A673 (cell line): ENCODE results near the gene RHOB. TPM values are rescaled to one million over a fixed set of nuclear protein-coding genes. Genes with fewer than 3 reads are reported as not detected.

Experiments
- BruUV-seq: library from RNA; stranded (reverse); fragments of 400-500 nt; replicated peaks from 2 replicates; lab custom pipeline; 2021; lab: Mats Ljungman, UMichigan
- CTCF ChIA-PET: fragments of 300-600 bp; sonication (Branson Sonifier 250); formaldehyde crosslinking; loops from one replicate; lab custom pipeline; 2022; ENCODE audit warnings: antibody characterized with exemption; lab: Charles Lee
- POLR2A ChIA-PET: fragments of 300-600 bp; sonication (Branson Sonifier 250); formaldehyde crosslinking; loops from one replicate; lab custom pipeline; 2022; ENCODE audit warnings: antibody characterized with exemption; ENCODE audit not compliant: low non-redundant PET; lab: Charles Lee
- DNase-seq: peaks from one replicate; pipeline ENCODE4 v3.0.0-alpha.2; 2015; ENCODE audit warnings: low spot score
- H3K27ac ChIP-seq: fragments of 200-600 bp; sonication (generic); 2 replicates; pipeline ENCODE4 v1.5.1; 2016; ENCODE audit warnings: mixed run types, low read depth, mild to moderate bottlenecking, mixed read lengths, antibody characterized with exemption, low read length; ENCODE audit not compliant: poor library complexity, severe bottlenecking
- H3K27me3 ChIP-seq: fragments of 200-600 bp; sonication (generic); replicated peaks from 2 replicates; pipeline ENCODE4 v1.6.1; 2017; ENCODE audit warnings: mixed run types, low read depth, mild to moderate bottlenecking, mixed read lengths, antibody characterized with exemption, low read length; ENCODE audit not compliant: insufficient read depth, poor library complexity
- H3K36me3 ChIP-seq: fragments of 200-600 bp; sonication (generic); 2 replicates; pipeline ENCODE4 v1.6.1; 2016; ENCODE audit warnings: mixed run types, mild to moderate bottlenecking, mixed read lengths, antibody characterized with exemption, low read length; ENCODE audit not compliant: insufficient read depth, poor library complexity, severe bottlenecking
- H3K4me1 ChIP-seq: fragments of 200-600 bp; sonication (generic); 2 replicates; pipeline ENCODE4 v1.6.1; 2017; ENCODE audit warnings: mixed run types, mild to moderate bottlenecking, mixed read lengths, antibody characterized with exemption, low read length; ENCODE audit not compliant: insufficient read depth, poor library complexity, severe bottlenecking
- H3K4me3 ChIP-seq: fragments of 200-600 bp; sonication (generic); 2 replicates; pipeline ENCODE4 v1.5.1; 2016; ENCODE audit warnings: low read depth, mixed run types, mild to moderate bottlenecking, mixed read lengths, low read length; ENCODE audit not compliant: poor library complexity, severe bottlenecking
- H3K9me3 ChIP-seq: fragments of 200-600 bp; sonication (generic); 2 replicates; pipeline ENCODE4 v1.6.1; 2016; ENCODE audit warnings: mixed run types, low read depth, mild to moderate bottlenecking, mixed read lengths, antibody characterized with exemption, low read length; ENCODE audit not compliant: poor library complexity, severe bottlenecking
- CTCF ChIP-seq: fragments of 300-800, 200-600 bp; sonication (generic); conservative IDR thresholded peaks from 2 replicates; pipeline ENCODE4 v1.5.1; 2017; ENCODE audit warnings: low read depth, mild to moderate bottlenecking, antibody characterized with exemption, low read length, moderate library complexity, mixed read lengths
- EZH2 ChIP-seq: fragments of 200-600 bp; sonication (generic); IDR thresholded peaks from 2 replicates; pipeline ENCODE4 v1.6.1; 2017; ENCODE audit warnings: borderline replicate concordance, low read depth, mild to moderate bottlenecking, mixed read lengths, antibody characterized with exemption, low read length; ENCODE audit not compliant: poor library complexity, severe bottlenecking
- intact Hi-C: fragments of 100-400 bp; cut with micrococcal nuclease; formaldehyde crosslinking; loops from one replicate; pipeline ENCODE4 v1.10.0; 2022; ENCODE audit not compliant: unreplicated experiment
- total RNA-seq: library from RNA; stranded (reverse); gene quantifications from 2 replicates; pipeline ENCODE4 v1.2.3, GENCODE V29; 2021

Gene RHOB
- total RNA-seq, 1 experiment from 2014 or later: 31.5 TPM

GRCh38 chr2:20485612-20486388, 38.9 kb downstream of the RHOB start:
- intact Hi-C loops: no loop called here
- Histone ChIP-seq H3K9me3 (no peaks in the 10 kb centered on the region), H3K4me1 (no peaks in the 10 kb centered on the region), H3K4me3 (no peak overlapping the region), H3K36me3 (no peaks in the 10 kb centered on the region), H3K27ac (no peak overlapping the region), H3K27me3 (no peaks in the 10 kb centered on the region)
- TF ChIP-seq EZH2: no peak
- TF ChIP-seq CTCF: no peak
- CTCF ChIA-PET: no interaction called here
- POLR2A ChIA-PET: no interaction called here
- no TSS peak for BruUV-seq
- DNase-seq: no peak

- no peak overlapping the region for H3K4me3 ChIP-seq
- no peak for DNase-seq
- CTCF ChIA-PET: no interaction called here
- BruUV-seq: no TSS peak
- intact Hi-C loops: no loop called here
- no peaks in the 10 kb centered on the region for H3K27me3 ChIP-seq
- H3K27ac ChIP-seq: no peak overlapping the region
- no peaks in the 10 kb centered on the region for H3K4me1 ChIP-seq
- no peaks in the 10 kb centered on the region for H3K9me3 ChIP-seq
- POLR2A ChIA-PET: no interaction called here
- H3K36me3 ChIP-seq: no peaks in the 10 kb centered on the region
- no peak for TF ChIP-seq EZH2
- TF ChIP-seq CTCF: no peak
Observed at GRCh38 chr2:20486571-20486970, 39.7 kb downstream of the RHOB start.

- CTCF ChIA-PET: no interaction called here
- no peak for DNase-seq
Observed at GRCh38 chr2:20487030-20487391, 40.1 kb downstream of the RHOB start.

More at GRCh38 chr2:20487030-20487391, 40.1 kb downstream of the RHOB start:
- Histone ChIP-seq H3K36me3 (no peaks in the 10 kb centered on the region), H3K27ac (no peak overlapping the region), H3K9me3 (no peaks in the 10 kb centered on the region), H3K4me3 (no peak overlapping the region), H3K4me1 (no peaks in the 10 kb centered on the region), H3K27me3 (no peaks in the 10 kb centered on the region)
- POLR2A ChIA-PET: no interaction called here
- intact Hi-C loops: no loop called here
- BruUV-seq: no TSS peak
- TF ChIP-seq EZH2 (no peak), CTCF (no peak)
